ENCODE results near the gene SLC26A8.

GRCh38 chr6:35895560-35895959, 128.9 kb downstream of the SLC26A8 start:
- TF ChIP-seq CTCF (IDR thresholded peaks at IDR 0.05) (no peak), POLR2A (IDR thresholded peaks at IDR 0.05) (no peak)

Data from stomach (tissue), 4 donors.